Panc1 (cell line): ENCODE results near the gene CNOT1. TPM values are rescaled to one million over a fixed set of nuclear protein-coding genes. Genes with fewer than 3 reads are reported as not detected.

Source experiments
- ATAC-seq: fragments of 200-7000 bp; cut with Tn5 transposase; 2 replicates; pipeline ENCODE4 v1.9.1; 2020; ENCODE audit warnings: mild to moderate bottlenecking, moderate library complexity
- BruUV-seq: library from RNA; stranded (reverse); fragments of 400-500 nt; replicated peaks from 2 replicates; lab custom pipeline; 2021; lab: Mats Ljungman, UMichigan
- CTCF ChIA-PET: fragments of 300-600 bp; sonication (Branson Sonifier 250); formaldehyde crosslinking; loops from one replicate; lab custom pipeline; 2022; ENCODE audit warnings: antibody characterized with exemption; lab: Charles Lee
- POLR2A ChIA-PET: fragments of 300-600 bp; sonication (Branson Sonifier 250); formaldehyde crosslinking; loops from one replicate; lab custom pipeline; 2022; ENCODE audit warnings: antibody characterized with exemption; lab: Charles Lee
- DNase-seq: peaks from one replicate; pipeline ENCODE4 v3.0.0-alpha.2; 2010; ENCODE audit warnings: low read depth, low spot score
- H3K27ac ChIP-seq: 2 replicates; pipeline ENCODE4 v1.5.1; 2011; ENCODE audit warnings: mild to moderate bottlenecking, low read length, inconsistent platforms
- H3K27me3 ChIP-seq: fragments of 200-500 bp; sonication (Bioruptor generic); 2 replicates; pipeline ENCODE4 v1.6.0; 2014; ENCODE audit warnings: low read length, inconsistent platforms; ENCODE audit not compliant: control insufficient read depth, insufficient read depth
- H3K36me3 ChIP-seq: fragments of 200-500 bp; sonication (Bioruptor generic); 2 replicates; pipeline ENCODE4 v1.5.1; 2014; ENCODE audit warnings: inconsistent platforms, mild to moderate bottlenecking, low read length, moderate library complexity; ENCODE audit not compliant: control insufficient read depth, insufficient read depth
- H3K4me1 ChIP-seq: 2 replicates; pipeline ENCODE4 v1.5.1; 2011; ENCODE audit warnings: inconsistent platforms, mild to moderate bottlenecking, low read length, moderate library complexity; ENCODE audit not compliant: control insufficient read depth, insufficient read depth
- H3K4me3 ChIP-seq, 2 experiments: 2 replicates each; pipeline ENCODE4 v1.5.1; 2011 to 2012; ENCODE audit warnings: low read depth in 2 of 2, low read length in 2 of 2, mild to moderate bottlenecking in 2 of 2, inconsistent platforms in 1 of 2, moderate library complexity in 1 of 2
- H3K9me3 ChIP-seq: fragments of 200-500 bp; sonication (Bioruptor generic); 2 replicates; pipeline ENCODE4 v1.5.1; 2014; ENCODE audit warnings: low read depth, mild to moderate bottlenecking, inconsistent platforms, low read length, moderate library complexity; ENCODE audit not compliant: control insufficient read depth, insufficient read depth
- CTCF ChIP-seq: fragments of 450-650 bp; IDR thresholded peaks from 2 replicates; pipeline ENCODE4 v1.5.1; 2017; ENCODE audit warnings: mild to moderate bottlenecking
- POLR2AphosphoS5 ChIP-seq: IDR thresholded peaks from 2 replicates; pipeline ENCODE4 v1.6.1; 2012; ENCODE audit warnings: mild to moderate bottlenecking, low read depth, low read length, moderate library complexity
- REST ChIP-seq, 2 experiments: IDR thresholded peaks; 2 replicates each; pipeline ENCODE4 v1.6.1; 2011 to 2012; ENCODE audit warnings: low read depth in 2 of 2, control low read depth in 1 of 2, low read length in 1 of 2, mild to moderate bottlenecking in 1 of 2, moderate library complexity in 1 of 2; ENCODE audit not compliant: insufficient read depth in 1 of 2
- SIN3A ChIP-seq: IDR thresholded peaks from 2 replicates; pipeline ENCODE4 v1.6.1; 2012; ENCODE audit warnings: low read depth, mild to moderate bottlenecking, low read length, moderate library complexity, borderline replicate concordance; ENCODE audit not compliant: insufficient read depth
- TCF7L2 ChIP-seq: IDR thresholded peaks from 2 replicates; pipeline ENCODE4 v1.6.1; 2011; ENCODE audit warnings: mild to moderate bottlenecking, low read depth, low read length, inconsistent platforms
- in situ Hi-C: cut with HindIII; loops from 2 replicates; pipeline ENCODE4 v1.10.0; 2016; ENCODE audit warnings: low sequenced_read_pairs, low pct_unique_long_range_greater_than_20kb
- intact Hi-C: fragments of 100-400 bp; cut with micrococcal nuclease; formaldehyde crosslinking; loops from one replicate; pipeline ENCODE4 v1.10.0; 2022; ENCODE audit not compliant: unreplicated experiment
- total RNA-seq: library from RNA; stranded (reverse); gene quantifications from one replicate; pipeline ENCODE4 v1.2.1, GENCODE V29; 2021; ENCODE audit not compliant: unreplicated experiment

Gene CNOT1
- total RNA-seq, 1 experiment from 2014 or later: 170 TPM

DNA sequence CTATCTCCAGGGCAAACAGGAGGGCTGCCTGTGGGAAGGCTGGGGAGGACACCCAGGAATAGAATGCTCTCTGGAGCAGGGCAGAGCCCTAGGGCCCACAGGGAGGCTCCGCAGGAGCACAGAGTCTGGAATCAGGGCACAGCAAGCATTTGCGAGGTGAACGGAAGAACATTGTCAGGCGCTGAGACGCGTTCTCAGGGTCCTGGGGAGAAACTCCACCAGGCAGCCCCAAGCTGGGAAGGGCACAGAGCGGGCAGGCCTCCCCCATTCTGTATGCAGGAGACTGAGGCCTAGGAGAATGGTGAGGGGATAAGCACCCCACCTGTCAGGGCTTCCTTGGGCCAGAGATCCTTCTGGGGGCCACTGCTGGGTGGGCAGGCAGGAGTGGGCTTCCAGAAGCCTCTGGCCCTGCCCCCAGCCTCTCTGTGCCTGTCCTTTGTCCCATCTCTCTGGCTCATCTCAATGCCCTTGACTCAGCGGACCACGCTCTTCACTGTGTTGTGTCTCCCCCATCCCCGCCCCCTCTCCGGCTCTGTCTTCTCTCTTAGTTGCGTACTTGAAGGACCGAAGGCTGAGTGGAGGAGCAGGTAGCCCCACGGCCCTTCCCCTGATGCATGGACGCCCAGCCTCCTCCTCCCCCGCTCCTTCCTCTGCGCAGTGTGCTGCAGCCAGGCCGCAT, 119.4 kb downstream of the CNOT1 start:
- no peak for ATAC-seq
- POLR2A ChIA-PET: no interaction called here
- BruUV-seq: no TSS peak
- CTCF ChIA-PET: interaction anchor here (0.6 to 1.0 kb wide), 2 partner anchors 159 to 246 kb away, joined by 3 read pairs; no protein-coding TSS in a partner anchor
- intact Hi-C loops: loop anchor here (5.0 kb wide), 2 partner anchors 152 to 247 kb away; no protein-coding TSS in a partner anchor
- Histone ChIP-seq H3K27me3 (no peaks in the 10 kb centered on the region), H3K9me3 (no peaks in the 10 kb centered on the region), H3K36me3 (no peaks in the 10 kb centered on the region), H3K4me3 (no peak overlapping the region), H3K4me1 (no peaks in the 10 kb centered on the region), H3K27ac (no peak overlapping the region)
- TF ChIP-seq TCF7L2 (no peak), CTCF (no peak), REST (IDR thresholded peaks at IDR 0.05; ENCODE audit: insufficient read depth in 1 of 2, low read depth in 2 of 2, low read length in 1 of 2) (no peak), POLR2AphosphoS5 (no peak), SIN3A (no peak)
- in situ Hi-C loops: no loop called here
- DNase-seq: no peak

DNA sequence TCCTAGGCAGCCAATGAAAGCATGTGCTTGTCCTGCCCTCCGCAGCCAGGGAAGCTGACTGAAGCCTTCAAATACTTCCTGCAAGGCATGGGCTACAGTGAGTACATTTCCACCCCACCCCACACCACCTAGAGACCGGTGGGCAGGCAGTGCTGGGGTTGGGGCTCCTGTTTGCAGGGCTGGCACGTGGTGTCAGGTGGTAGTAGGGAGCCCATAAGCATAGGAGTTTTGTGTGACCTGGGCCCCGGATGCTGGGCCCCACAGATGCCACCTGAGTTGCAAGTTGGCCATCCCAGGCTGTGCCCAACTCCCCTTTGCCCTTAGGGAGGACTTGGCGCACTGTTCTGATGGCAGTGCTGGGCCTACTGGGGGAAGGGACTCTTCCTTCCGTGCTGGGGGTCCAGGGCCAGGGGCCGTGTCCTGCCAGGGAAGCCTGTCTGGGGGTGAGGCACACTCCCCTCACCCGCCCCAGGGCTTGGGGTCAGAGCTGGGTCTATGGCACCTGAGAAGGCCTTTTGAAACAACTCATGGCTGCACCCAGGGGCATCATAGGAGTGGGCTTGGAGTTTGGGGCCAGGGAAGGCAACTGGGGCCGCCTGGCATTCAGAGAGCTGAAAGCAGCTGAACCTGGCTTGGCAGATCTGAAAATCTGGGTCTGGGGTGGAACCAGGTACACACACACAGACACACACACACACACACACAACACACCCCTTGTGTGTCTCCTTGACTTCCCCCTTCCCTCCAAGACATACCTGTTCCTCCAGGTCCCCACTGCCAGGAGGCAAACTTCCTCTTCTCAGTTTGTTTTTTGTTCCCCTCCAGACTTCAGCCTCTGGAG, 120.2 kb downstream of the CNOT1 start:
- ChIA-PET POLR2A (no interaction called here), CTCF (interaction anchor here (0.6 to 1.0 kb wide), 2 partner anchors 158 to 246 kb away, joined by 3 read pairs; no protein-coding TSS in a partner anchor)
- intact Hi-C loops (loop anchor here (5.0 kb wide), 2 partner anchors 153 to 248 kb away; no protein-coding TSS in a partner anchor), in situ Hi-C loops (no loop called here)
- no peak for ATAC-seq
- no peak overlapping the region for H3K4me3 ChIP-seq
- no peaks in the 10 kb centered on the region for H3K9me3 ChIP-seq
- no peaks in the 10 kb centered on the region for H3K36me3 ChIP-seq
- H3K4me1 ChIP-seq: no peaks in the 10 kb centered on the region
- no peaks in the 10 kb centered on the region for H3K27me3 ChIP-seq
- BruUV-seq: no TSS peak
- TF ChIP-seq REST (IDR thresholded peaks at IDR 0.05; ENCODE audit: insufficient read depth in 1 of 2, low read depth in 2 of 2, low read length in 1 of 2) (no peak), SIN3A (no peak), POLR2AphosphoS5 (no peak), TCF7L2 (no peak), CTCF (no peak)
- H3K27ac ChIP-seq: no peak overlapping the region
- no peak for DNase-seq
